Neuronal stem cell (in vitro differentiated cells): ENCODE measurements around the gene CXCL1.

Experiments
- DNase-seq: peaks from one replicate; pipeline ENCODE4 v3.0.0-alpha.2; 2013; ENCODE audit warnings: low spot score
- H2AFZ ChIP-seq: one replicate; pipeline ENCODE4 v1.6.1; 2013; ENCODE audit warnings: mild to moderate bottlenecking, low read length, inconsistent platforms
- H2AK5ac ChIP-seq: 2 replicates; pipeline ENCODE4 v1.6.1; 2013; ENCODE audit warnings: low read depth, mild to moderate bottlenecking, inconsistent platforms, low read length, moderate library complexity, mixed read lengths
- H2BK120ac ChIP-seq: 2 replicates; pipeline ENCODE4 v1.6.1; 2013; ENCODE audit warnings: low read depth, mild to moderate bottlenecking, inconsistent platforms, low read length, moderate library complexity, mixed read lengths
- H2BK12ac ChIP-seq: one replicate; pipeline ENCODE4 v1.6.1; 2013; ENCODE audit warnings: low read length, inconsistent platforms
- H2BK15ac ChIP-seq: 2 replicates; pipeline ENCODE4 v1.6.1; 2013; ENCODE audit warnings: mild to moderate bottlenecking, low read length, inconsistent platforms, mixed read lengths
- H2BK5ac ChIP-seq: one replicate; pipeline ENCODE4 v1.6.1; 2013; ENCODE audit warnings: inconsistent platforms, mild to moderate bottlenecking, low read length, moderate library complexity
- H3K14ac ChIP-seq: one replicate; pipeline ENCODE4 v1.6.1; 2013; ENCODE audit warnings: low read length, inconsistent platforms
- H3K18ac ChIP-seq: 2 replicates; pipeline ENCODE4 v1.6.1; 2013; ENCODE audit warnings: low read length, inconsistent platforms
- H3K23ac ChIP-seq: 2 replicates; pipeline ENCODE4 v1.6.1; 2013; ENCODE audit warnings: low read depth, mild to moderate bottlenecking, mixed read lengths, low read length, inconsistent platforms; ENCODE audit not compliant: poor library complexity
- H3K27ac ChIP-seq: replicated peaks from 3 replicates; pipeline ENCODE4 v1.5.1; 2013; ENCODE audit warnings: low read length, inconsistent platforms
- H3K27me3 ChIP-seq, 3 experiments: 2 replicates each; pipeline ENCODE4 v1.6.1; 2013; ENCODE audit warnings: low read length in 3 of 3, mild to moderate bottlenecking in 2 of 3, inconsistent platforms in 1 of 3, low read depth in 1 of 3, mixed read lengths in 1 of 3, moderate library complexity in 1 of 3; ENCODE audit not compliant: control insufficient read depth in 3 of 3, insufficient read depth in 3 of 3
- H3K36me3 ChIP-seq, 2 donors: replicated peaks in 1 of 2; 2 replicates each; pipeline ENCODE4 v1.6.1; 2013; ENCODE audit warnings: low read length in 2 of 2; ENCODE audit not compliant: control insufficient read depth in 2 of 2, insufficient read depth in 2 of 2
- H3K4ac ChIP-seq: 2 replicates; pipeline ENCODE4 v1.6.1; 2013; ENCODE audit warnings: inconsistent platforms, mild to moderate bottlenecking, low read length, moderate library complexity
- H3K4me1 ChIP-seq, 2 donors: 1 replicate in 1 of 2; 2 replicates in 1 of 2; pipeline ENCODE4 v1.6.1; 2013; ENCODE audit warnings: low read length in 2 of 2, low read depth in 1 of 2; ENCODE audit not compliant: control insufficient read depth in 2 of 2, insufficient read depth in 1 of 2
- H3K4me2 ChIP-seq: one replicate; pipeline ENCODE4 v1.6.1; 2013; ENCODE audit warnings: mild to moderate bottlenecking, low read length, inconsistent platforms; ENCODE audit not compliant: insufficient read depth, poor library complexity, severe bottlenecking
- H3K4me3 ChIP-seq, 2 donors: 2 replicates each; pipeline ENCODE4 v1.5.1; 2013; ENCODE audit warnings: low read length in 2 of 2, mild to moderate bottlenecking in 2 of 2, inconsistent platforms in 1 of 2, moderate library complexity in 1 of 2
- H3K79me1 ChIP-seq: one replicate; pipeline ENCODE4 v1.6.1; 2013; ENCODE audit warnings: low read depth, mild to moderate bottlenecking, inconsistent platforms, low read length, moderate library complexity
- H3K9ac ChIP-seq: one replicate; pipeline ENCODE4 v1.6.1; 2013; ENCODE audit warnings: mild to moderate bottlenecking, low read depth, low read length, inconsistent platforms; ENCODE audit not compliant: poor library complexity
- H3K9me3 ChIP-seq, 2 donors: replicated peaks in 1 of 2; 2 replicates each; pipeline versions ENCODE3 to v1.6.1; 2013; ENCODE audit warnings: low read length in 2 of 2, mild to moderate bottlenecking in 2 of 2, inconsistent platforms in 1 of 2, low read depth in 1 of 2, mixed read lengths in 1 of 2, moderate library complexity in 1 of 2; ENCODE audit not compliant: control insufficient read depth in 2 of 2, insufficient read depth in 1 of 2
- H4K8ac ChIP-seq: one replicate; pipeline ENCODE4 v1.6.1; 2013; ENCODE audit warnings: low read depth, mild to moderate bottlenecking, inconsistent platforms, low read length, moderate library complexity
- H4K91ac ChIP-seq: one replicate; pipeline ENCODE4 v1.6.1; 2013; ENCODE audit warnings: low read length, low read depth, mild to moderate bottlenecking, inconsistent platforms; ENCODE audit not compliant: poor library complexity
- WGBS, 2 donors: extraction: QIAGEN DNeasy Blood & Tissue Kit; methylation state at CpG; one replicate each; pipeline ENCODE4 v1.1.7; 2013; ENCODE audit warnings: missing lambda C conversion rate in 2 of 2, mixed read lengths in 1 of 2; ENCODE audit not compliant: insufficient read length in 2 of 2, insufficient replicate concordance in 1 of 2; ENCODE audit errors: extremely low coverage in 2 of 2; 5-methylcytosine and 5-hydroxymethylcytosine counted together

Gene CXCL1

DNA sequence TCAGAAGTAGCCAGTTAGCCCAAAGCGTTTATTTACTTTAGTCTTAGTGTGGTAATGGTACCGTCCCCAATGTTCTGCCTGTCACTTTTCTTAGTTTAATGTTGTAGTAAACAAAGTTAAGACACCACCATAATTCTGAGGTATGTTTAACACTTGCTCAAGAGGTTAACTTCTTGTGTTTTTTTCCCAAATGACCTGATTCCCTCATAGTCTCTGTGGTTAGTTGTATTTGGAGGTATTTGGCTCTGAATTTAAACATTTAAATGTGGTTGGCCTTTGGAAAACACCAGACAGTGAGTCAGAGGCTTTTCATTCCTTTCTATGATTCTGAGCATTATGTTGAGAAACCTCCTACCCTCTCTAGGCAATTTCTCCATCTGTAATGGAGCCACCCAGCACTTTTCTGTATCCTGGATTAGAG, 47.9 kb downstream of the CXCL1 start:
- H3K27ac ChIP-seq = no peak overlapping the region

DNA sequence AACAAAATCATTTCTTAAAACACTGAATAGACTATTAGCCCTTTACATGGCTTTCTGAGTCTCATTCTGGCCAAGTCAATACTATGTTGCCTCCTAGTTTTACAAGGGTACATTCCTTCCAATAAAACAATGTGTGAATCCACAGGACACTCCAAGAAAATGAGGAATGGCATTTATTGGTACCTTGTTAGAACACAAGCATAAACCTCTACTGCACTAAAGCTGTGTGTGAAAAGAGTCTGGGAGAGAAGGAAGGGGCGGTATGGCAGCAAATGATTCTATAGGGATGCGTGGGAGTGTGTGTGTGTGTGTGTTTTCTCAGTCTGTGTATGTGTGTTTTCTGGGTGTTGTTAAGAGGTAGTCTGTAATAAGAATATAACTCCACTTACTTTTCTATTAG, 48.9 kb downstream of the CXCL1 start:
- Histone ChIP-seq H3K9me3 (no peaks in the 10 kb centered on the region), H4K91ac (no peak overlapping the region), H2BK12ac (no peak overlapping the region), H3K79me1 (no peaks in the 10 kb centered on the region), H3K27ac (no peak overlapping the region), H3K4me2 (no peak overlapping the region), H3K27me3 (no peaks in the 10 kb centered on the region), H3K9ac (no peak overlapping the region), H2BK15ac (no peak overlapping the region), H3K14ac (no peak overlapping the region), H2BK120ac (no peak overlapping the region), H3K23ac (no peak overlapping the region), H2AFZ (no peak overlapping the region), H3K4ac (no peak overlapping the region), H3K18ac (no peak overlapping the region), H3K4me3 (no peak overlapping the region), H3K4me1 (peaks cover 0 to 2% of the 10 kb centered on the region in 2 donors), H4K8ac (no peak overlapping the region), H2BK5ac (no peak overlapping the region), H2AK5ac (no peak overlapping the region), H3K36me3 (no peaks in the 10 kb centered on the region)
- WGBS, 2 donors = no CpG with 5 or more reads among the region's 2 CpGs
- DNase-seq = no peak

More for the DNA sequence above, 47.9 kb downstream of the CXCL1 start:
- no CpG with 5 or more reads among the region's 2 CpGs for WGBS, 2 donors
- Histone ChIP-seq H3K79me1 (no peaks in the 10 kb centered on the region), H3K27me3 (no peaks in the 10 kb centered on the region), H2AK5ac (no peak overlapping the region), H3K9me3 (no peaks in the 10 kb centered on the region), H2BK5ac (no peak overlapping the region), H3K14ac (no peak overlapping the region), H2BK12ac (no peak overlapping the region), H3K4ac (no peak overlapping the region), H3K9ac (no peak overlapping the region), H2BK15ac (no peak overlapping the region), H3K18ac (no peak overlapping the region), H3K4me2 (no peak overlapping the region), H3K4me3 (no peak overlapping the region), H4K91ac (no peak overlapping the region), H4K8ac (no peak overlapping the region), H3K23ac (no peak overlapping the region), H3K4me1 (peaks cover 0 to 2% of the 10 kb centered on the region in 2 donors), H3K36me3 (no peaks in the 10 kb centered on the region), H2AFZ (no peak overlapping the region), H2BK120ac (no peak overlapping the region)
- DNase-seq = no peak

DNA sequence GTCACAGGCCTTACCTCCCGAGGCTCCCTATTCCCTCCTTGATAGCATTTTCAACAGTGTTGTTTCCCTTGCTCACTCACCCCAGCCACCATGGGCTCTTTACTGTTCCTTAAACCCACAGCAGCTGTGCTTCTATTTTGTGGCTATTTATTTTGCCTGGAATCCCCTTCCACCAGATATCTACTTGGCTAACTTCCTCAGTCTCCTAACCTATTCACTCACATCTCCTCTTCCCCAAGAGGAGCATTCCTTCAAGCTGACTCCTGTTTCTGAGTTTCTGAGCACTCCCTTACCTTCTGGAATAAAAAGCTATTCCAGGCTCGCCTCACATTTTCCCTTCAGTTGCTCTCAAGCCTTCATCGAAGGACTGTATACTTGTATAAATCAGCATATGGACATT, 50.5 kb downstream of the CXCL1 start:
- H3K36me3 ChIP-seq = no peaks in the 10 kb centered on the region
- H2BK15ac ChIP-seq = no peak overlapping the region
- H3K9me3 ChIP-seq = no peaks in the 10 kb centered on the region
- no peak overlapping the region for H3K14ac ChIP-seq
- H4K8ac ChIP-seq = no peak overlapping the region
- no peak overlapping the region for H2BK12ac ChIP-seq
- no peak overlapping the region for H2AK5ac ChIP-seq
- DNase-seq = no peak
- no peak overlapping the region for H3K4ac ChIP-seq
- no peak overlapping the region for H3K18ac ChIP-seq
- no peaks in the 10 kb centered on the region for H3K27me3 ChIP-seq
- no CpG with 5 or more reads among the region's 3 CpGs for WGBS, 2 donors
- no peak overlapping the region for H3K23ac ChIP-seq
- H3K4me1 ChIP-seq = peaks cover 0 to 2% of the 10 kb centered on the region in 2 donors
- H3K9ac ChIP-seq = no peak overlapping the region
- no peak overlapping the region for H4K91ac ChIP-seq
- H2AFZ ChIP-seq = no peak overlapping the region
- no peaks in the 10 kb centered on the region for H3K79me1 ChIP-seq
- no peak overlapping the region for H2BK5ac ChIP-seq
- H2BK120ac ChIP-seq = no peak overlapping the region
- no peak overlapping the region for H3K4me3 ChIP-seq
- H3K27ac ChIP-seq = no peak overlapping the region
- no peak overlapping the region for H3K4me2 ChIP-seq
